ENCODE measurements around the gene ANKS1A.

Gene ANKS1A

DNA sequence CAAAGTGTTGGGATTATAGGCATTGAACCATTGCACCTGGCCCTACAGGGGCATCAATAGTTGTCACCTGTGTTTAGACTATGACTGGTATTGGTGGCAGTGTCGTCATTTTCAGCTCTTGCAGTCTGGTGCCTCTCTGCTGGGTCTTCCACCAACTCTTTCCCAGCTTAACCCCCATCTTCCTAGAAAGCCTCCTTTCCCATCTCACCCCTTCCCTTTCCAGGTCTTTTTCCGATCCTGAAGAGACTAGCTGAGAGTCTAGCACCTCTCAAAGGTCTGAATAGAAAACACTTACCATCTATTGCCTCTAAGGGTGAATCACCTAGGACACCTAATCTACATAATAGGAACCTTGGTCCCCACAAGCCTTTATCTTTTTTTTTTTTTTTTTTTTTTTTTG is 181.1 kb downstream of the ANKS1A start:
- TF ChIP-seq, protein P1, sequence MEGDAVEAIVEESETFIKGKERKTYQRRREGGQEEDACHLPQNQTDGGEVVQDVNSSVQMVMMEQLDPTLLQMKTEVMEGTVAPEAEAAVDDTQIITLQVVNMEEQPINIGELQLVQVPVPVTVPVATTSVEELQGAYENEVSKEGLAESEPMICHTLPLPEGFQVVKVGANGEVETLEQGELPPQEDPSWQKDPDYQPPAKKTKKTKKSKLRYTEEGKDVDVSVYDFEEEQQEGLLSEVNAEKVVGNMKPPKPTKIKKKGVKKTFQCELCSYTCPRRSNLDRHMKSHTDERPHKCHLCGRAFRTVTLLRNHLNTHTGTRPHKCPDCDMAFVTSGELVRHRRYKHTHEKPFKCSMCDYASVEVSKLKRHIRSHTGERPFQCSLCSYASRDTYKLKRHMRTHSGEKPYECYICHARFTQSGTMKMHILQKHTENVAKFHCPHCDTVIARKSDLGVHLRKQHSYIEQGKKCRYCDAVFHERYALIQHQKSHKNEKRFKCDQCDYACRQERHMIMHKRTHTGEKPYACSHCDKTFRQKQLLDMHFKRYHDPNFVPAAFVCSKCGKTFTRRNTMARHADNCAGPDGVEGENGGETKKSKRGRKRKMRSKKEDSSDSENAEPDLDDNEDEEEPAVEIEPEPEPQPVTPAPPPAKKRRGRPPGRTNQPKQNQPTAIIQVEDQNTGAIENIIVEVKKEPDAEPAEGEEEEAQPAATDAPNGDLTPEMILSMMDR (conservative IDR thresholded peaks at IDR 0.05; ENCODE audit: control insufficient read depth, insufficient read depth, low read depth, low read length): no peak
- no peak overlapping the region for H3K4me3 ChIP-seq (ENCODE audit: control insufficient read depth, low read depth, low read length)
- DNase-seq (ENCODE audit: low read depth): no peak

DNA sequence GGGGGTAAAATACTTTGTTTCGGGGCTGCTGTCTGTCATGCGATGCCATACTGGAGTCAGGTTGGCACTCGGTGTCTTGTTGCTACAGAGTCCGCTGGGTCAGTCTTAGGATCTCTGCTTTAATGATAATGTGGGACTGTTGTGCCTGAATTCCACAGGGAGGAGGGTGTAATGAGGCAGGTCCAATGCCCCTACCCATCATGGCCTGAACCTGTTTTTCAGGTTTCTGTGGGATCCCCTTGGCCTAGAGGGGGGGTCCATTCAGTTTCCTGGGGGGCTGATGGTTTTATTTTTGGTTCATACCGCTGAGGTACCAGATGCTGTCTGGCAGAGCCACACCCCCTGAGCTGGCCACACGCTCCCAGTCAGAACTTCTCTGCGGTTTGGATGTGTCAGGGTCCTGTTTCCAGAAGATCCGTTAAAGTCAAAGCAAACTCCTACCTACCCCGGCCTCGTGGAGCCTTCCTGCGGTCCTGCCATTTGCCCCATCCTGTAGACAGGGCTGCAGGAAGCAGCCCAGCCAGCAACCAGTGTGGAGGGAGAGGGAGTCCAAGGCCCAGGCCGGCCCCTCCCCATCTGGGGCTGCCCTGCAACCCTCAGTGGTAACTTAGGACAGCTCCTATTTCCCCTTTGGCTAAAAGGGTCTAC is 182.4 kb downstream of the ANKS1A start:
- H3K4me3 ChIP-seq (ENCODE audit: control insufficient read depth, low read depth, low read length): no peak overlapping the region
- TF ChIP-seq, protein P1 (conservative IDR thresholded peaks at IDR 0.05; ENCODE audit: control insufficient read depth, insufficient read depth, low read depth, low read length): no peak

DNA sequence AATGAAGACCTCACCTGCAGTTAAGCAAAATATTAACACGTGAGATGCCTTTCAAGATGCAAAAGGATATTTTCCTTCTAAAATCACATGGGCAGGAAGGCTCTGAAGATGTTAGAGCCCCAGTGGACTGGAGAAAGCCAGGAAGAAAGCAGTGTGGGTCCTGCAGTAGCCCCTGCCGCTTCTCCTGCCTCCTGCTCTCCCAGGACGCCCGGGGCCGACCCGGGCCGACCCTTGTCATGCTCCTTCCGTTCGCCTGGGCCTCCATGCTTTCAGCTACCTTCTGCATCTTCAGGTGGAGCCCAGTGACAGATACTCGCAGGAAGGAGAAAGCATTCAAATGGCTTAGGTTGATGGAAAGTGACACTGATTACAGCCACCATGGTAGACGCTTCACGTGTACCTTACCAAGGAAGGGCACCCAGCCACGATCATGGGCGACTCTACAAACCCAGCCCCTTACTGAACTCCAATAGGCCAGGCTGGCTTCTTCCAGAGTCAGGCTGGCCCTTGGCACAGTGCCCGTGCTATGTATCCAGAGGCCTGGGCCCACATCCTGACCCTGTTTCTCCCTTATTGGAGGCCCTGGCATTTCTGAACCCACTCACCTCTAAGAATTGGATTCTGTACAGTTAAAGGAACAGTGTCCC is 183.1 kb downstream of the ANKS1A start:
- no peak for DNase-seq (ENCODE audit: low read depth)
- no peak overlapping the region for H3K4me3 ChIP-seq (ENCODE audit: control insufficient read depth, low read depth, low read length)
- TF ChIP-seq, protein P1 (conservative IDR thresholded peaks at IDR 0.05; ENCODE audit: control insufficient read depth, insufficient read depth, low read depth, low read length): no peak

More for the DNA sequence above, 182.4 kb downstream of the ANKS1A start:
- DNase-seq (ENCODE audit: low read depth): no peak

DNA sequence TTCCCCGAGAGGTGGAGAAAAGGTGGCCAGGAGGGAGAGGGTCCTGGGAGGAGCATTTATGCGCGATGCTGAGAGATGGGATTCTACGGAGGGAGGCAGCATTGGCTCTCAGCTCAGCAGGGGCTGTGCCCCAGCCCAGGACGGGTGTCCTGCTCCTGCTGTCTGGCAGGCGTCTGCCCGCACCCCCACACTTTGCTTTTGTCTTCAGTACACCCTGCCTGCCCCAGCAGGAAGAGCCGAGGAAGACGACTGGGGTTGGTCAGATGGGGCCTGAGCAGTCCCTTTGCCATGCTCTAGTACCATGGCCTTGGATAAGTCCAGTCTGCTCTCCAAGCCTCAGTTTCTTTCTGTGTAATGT is 183.6 kb downstream of the ANKS1A start:
- H3K4me3 ChIP-seq (ENCODE audit: control insufficient read depth, low read depth, low read length): no peak overlapping the region
- no peak for DNase-seq (ENCODE audit: low read depth)
- TF ChIP-seq, protein P1 (conservative IDR thresholded peaks at IDR 0.05; ENCODE audit: control insufficient read depth, insufficient read depth, low read depth, low read length): no peak

DNA sequence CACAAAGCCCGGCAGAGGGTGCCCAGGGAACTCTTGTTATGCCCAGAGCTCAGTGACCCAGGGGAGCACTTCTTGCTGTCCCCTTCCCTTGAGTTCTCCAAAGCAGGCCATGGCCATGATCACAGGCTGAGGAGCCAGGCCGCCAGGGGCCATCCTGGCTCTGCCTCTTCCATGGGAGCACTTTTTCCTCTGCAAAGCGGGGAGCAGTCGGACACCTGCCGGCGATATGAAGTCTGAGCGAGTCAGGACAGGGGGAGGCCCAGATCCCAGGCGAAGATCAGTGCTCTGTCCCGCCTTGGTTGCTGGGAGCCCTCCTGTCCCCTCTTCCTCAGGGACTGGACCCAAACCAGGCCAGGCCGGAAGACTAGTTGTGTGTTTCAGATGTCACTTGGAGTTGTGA is 184.2 kb downstream of the ANKS1A start:
- H3K4me3 ChIP-seq (ENCODE audit: control insufficient read depth, low read depth, low read length): no peak overlapping the region
- no peak for DNase-seq (ENCODE audit: low read depth)
- TF ChIP-seq, protein P1 (conservative IDR thresholded peaks at IDR 0.05; ENCODE audit: control insufficient read depth, insufficient read depth, low read depth, low read length): no peak

DNA sequence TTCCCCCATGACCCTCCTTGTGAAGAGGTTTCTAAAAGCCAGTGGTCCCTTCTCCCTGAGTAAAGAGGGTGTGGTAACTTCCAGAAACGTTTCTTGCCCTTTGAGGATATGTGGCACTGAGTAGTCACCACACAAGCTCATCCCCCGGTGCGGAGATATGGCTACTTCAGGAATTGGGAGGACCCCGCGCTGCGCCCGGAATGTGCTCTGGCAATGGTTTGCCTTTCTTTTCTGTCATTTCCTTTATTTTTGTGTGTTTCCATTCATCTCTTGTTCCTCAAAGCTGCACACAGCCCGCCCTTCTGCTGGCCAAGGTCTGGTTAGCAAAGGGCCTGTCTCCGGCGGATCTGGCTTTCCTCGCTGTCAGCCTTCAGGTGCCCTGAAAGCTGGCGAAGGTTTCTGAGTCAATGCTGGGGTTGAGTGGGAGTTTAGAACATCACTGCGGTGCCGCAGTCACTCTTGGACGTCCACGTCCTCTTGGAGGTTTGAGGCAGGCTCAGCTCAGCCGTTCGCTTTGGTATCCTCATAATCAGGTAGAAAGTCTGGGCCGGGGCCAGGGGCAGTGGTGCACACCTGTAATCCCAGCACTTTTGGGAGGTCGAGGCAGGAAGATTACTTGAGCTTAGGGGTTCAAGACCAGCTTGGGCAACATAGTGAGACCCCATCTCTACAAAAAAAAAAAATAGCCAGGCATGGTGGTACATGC is 184.9 kb downstream of the ANKS1A start:
- H3K4me3 ChIP-seq (ENCODE audit: control insufficient read depth, low read depth, low read length): no peak overlapping the region
- TF ChIP-seq, protein P1 (conservative IDR thresholded peaks at IDR 0.05; ENCODE audit: control insufficient read depth, insufficient read depth, low read depth, low read length): no peak
- no peak for DNase-seq (ENCODE audit: low read depth)

Measured in fibroblast of mammary gland (primary cell).